Cerebellar nuclear complex (tissue), 1 donor: ENCODE measurements around the gene CAMK2D.

Source experiments
- DNase-seq, 2 experiments: peaks; one replicate each; lab custom pipeline; 2025; lab: John Stamatoyannopoulos, UW

Gene CAMK2D

GRCh38 chr4:113763029-113763285, 1.4 kb upstream of the CAMK2D start:
- no peak for DNase-seq

- DNase-seq: peak; percentile 56 to 81
Measured at GRCh38 chr4:113762186-113763028, 869 bp upstream of the CAMK2D start.

GRCh38 chr4:113760795-113761619, 531 bp downstream of the CAMK2D start:
- no peak for DNase-seq

- DNase-seq: no peak
Measured at GRCh38 chr4:113760094-113760794, 1.3 kb downstream of the CAMK2D start.

- no peak for DNase-seq
Measured at GRCh38 chr4:113759696-113760093, 1.8 kb downstream of the CAMK2D start.

GRCh38 chr4:113758372-113758771, 3.2 kb downstream of the CAMK2D start:
- DNase-seq: no peak

- no peak for DNase-seq
Measured at GRCh38 chr4:113757486-113757885, 4.1 kb downstream of the CAMK2D start.

- no peak for DNase-seq
Measured at GRCh38 chr4:113756005-113756410, 5.5 kb downstream of the CAMK2D start.

- DNase-seq: no peak
Measured at GRCh38 chr4:113750734-113751133, 10.8 kb downstream of the CAMK2D start.

- no peak for DNase-seq
Measured at GRCh38 chr4:113750296-113750695, 11.2 kb downstream of the CAMK2D start.

- no peak for DNase-seq
Measured at GRCh38 chr4:113749178-113749577, 12.4 kb downstream of the CAMK2D start.

GRCh38 chr4:113747949-113748348, 13.6 kb downstream of the CAMK2D start:
- no peak for DNase-seq

GRCh38 chr4:113745711-113746110, 15.8 kb downstream of the CAMK2D start:
- DNase-seq: no peak

GRCh38 chr4:113744667-113745240, 16.8 kb downstream of the CAMK2D start:
- no peak for DNase-seq

- DNase-seq: no peak
Measured at GRCh38 chr4:113743690-113744089, 17.8 kb downstream of the CAMK2D start.

GRCh38 chr4:113742643-113743042, 18.9 kb downstream of the CAMK2D start:
- DNase-seq: no peak

GRCh38 chr4:113741956-113742355, 19.6 kb downstream of the CAMK2D start:
- no peak for DNase-seq

GRCh38 chr4:113740857-113741379, 20.6 kb downstream of the CAMK2D start:
- DNase-seq: no peak

GRCh38 chr4:113739197-113739596, 22.3 kb downstream of the CAMK2D start:
- DNase-seq: no peak

GRCh38 chr4:113738251-113738650, 23.3 kb downstream of the CAMK2D start:
- no peak for DNase-seq

GRCh38 chr4:113733685-113734084, 27.9 kb downstream of the CAMK2D start:
- DNase-seq: no peak

GRCh38 chr4:113732967-113733527, 28.5 kb downstream of the CAMK2D start:
- DNase-seq: no peak
